Measurements from ENCODE around the gene PPARGC1A.

GRCh38 chr4:23878912-23879732 is 10.7 kb downstream of the PPARGC1A start:
- TF ChIP-seq, protein P1, sequence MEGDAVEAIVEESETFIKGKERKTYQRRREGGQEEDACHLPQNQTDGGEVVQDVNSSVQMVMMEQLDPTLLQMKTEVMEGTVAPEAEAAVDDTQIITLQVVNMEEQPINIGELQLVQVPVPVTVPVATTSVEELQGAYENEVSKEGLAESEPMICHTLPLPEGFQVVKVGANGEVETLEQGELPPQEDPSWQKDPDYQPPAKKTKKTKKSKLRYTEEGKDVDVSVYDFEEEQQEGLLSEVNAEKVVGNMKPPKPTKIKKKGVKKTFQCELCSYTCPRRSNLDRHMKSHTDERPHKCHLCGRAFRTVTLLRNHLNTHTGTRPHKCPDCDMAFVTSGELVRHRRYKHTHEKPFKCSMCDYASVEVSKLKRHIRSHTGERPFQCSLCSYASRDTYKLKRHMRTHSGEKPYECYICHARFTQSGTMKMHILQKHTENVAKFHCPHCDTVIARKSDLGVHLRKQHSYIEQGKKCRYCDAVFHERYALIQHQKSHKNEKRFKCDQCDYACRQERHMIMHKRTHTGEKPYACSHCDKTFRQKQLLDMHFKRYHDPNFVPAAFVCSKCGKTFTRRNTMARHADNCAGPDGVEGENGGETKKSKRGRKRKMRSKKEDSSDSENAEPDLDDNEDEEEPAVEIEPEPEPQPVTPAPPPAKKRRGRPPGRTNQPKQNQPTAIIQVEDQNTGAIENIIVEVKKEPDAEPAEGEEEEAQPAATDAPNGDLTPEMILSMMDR (IDR thresholded peaks at IDR 0.05): no peak
- TF ChIP-seq POLR2A (IDR thresholded peaks at IDR 0.05) (no peak), EP300 (IDR thresholded peaks at IDR 0.05) (peak in 2 of 4 donors; percentile 5 to 73)
